Measurements from ENCODE around the gene FBLN1. TPM values are rescaled to one million over a fixed set of nuclear protein-coding genes. Genes with fewer than 3 reads are reported as not detected.

The FBLN1 gene
- total and polyA plus RNA-seq, 2 of the 13 experiments (the other 11 are each of a cell fraction or from before 2014, with no cell fraction given) = 37.3 to 103 TPM

DNA sequence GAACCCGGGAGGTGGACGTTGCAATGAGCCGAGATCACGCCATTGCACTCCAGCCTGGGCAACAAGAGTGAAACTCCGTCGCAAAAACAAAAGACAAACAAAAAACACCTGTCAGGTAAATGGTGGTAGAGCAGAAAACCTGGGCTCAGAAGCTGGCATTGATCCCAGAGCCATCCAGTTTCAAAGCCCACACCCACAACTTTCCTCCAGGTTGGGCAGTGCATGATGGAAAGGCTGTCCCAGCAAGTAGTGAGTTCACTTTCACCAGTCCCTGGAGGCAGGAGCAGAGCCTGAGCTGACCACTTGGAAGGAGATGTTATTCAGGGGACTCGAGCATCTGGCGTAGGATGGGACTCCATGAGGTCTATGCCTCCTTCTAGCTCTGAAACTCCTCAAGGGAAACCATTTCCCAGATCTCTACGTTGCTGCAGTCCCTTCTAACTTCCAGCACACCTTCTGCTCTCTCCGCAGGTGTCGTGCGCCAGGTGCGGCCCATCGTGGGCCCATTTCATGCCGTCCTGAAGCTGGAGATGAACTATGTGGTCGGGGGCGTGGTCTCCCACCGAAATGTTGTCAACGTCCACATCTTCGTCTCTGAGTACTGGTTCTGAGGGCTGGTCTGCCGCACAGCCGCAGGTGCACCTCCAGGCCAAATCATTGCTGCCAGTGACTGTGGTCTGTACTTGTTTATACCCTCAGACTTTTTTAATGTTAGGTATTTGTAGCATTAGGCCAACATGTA, 97.3 kb downstream of the FBLN1 start:
- intact Hi-C loops (cut with micrococcal nuclease; ENCODE audit: unreplicated experiment) (no loop called here), in situ Hi-C loops (cut with HindIII; ENCODE audit: extremely low pct_ligation_motif_present, low pct_unique_long_range_greater_than_20kb) (no loop called here)
- H3K4me3 ChIP-seq (replicated peaks in 1 of 3; ENCODE audit: insufficient read depth in 1 of 3, low read depth in 2 of 3, low read length in 3 of 3) = no peak overlapping the region
- no peak overlapping the region for H3K4me2 ChIP-seq (ENCODE audit: low read depth, low read length)
- no peak for TF ChIP-seq NBN (conservative IDR thresholded peaks at IDR 0.05)
- no peak for TF ChIP-seq ZNF121 (CRISPR knock-in tag; IDR thresholded peaks at IDR 0.05)
- TF ChIP-seq MAFF (IDR thresholded peaks at IDR 0.05; ENCODE audit: low read depth, low read length) = no peak
- TF ChIP-seq, protein P1, sequence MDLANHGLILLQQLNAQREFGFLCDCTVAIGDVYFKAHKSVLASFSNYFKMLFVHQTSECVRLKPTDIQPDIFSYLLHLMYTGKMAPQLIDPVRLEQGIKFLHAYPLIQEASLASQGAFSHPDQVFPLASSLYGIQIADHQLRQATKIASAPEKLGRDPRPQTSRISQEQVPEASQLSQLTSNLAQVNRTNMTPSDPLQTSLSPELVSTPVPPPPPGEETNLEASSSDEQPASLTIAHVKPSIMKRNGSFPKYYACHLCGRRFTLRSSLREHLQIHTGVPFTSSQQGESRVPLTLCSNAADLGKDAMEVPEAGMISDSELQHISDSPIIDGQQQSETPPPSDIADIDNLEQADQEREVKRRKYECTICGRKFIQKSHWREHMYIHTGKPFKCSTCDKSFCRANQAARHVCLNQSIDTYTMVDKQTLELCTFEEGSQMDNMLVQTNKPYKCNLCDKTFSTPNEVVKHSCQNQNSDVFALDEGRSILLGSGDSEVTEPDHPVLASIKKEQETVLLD (CRISPR knock-in tag; IDR thresholded peaks at IDR 0.05; ENCODE audit: low read depth) = no peak
- no peak for TF ChIP-seq HNF1A (IDR thresholded peaks at IDR 0.05; ENCODE audit: low read depth)
- no peak for TF ChIP-seq HNF1A (CRISPR knock-in tag; IDR thresholded peaks at IDR 0.05; ENCODE audit: borderline replicate concordance)
- no peak for TF ChIP-seq SP2 (CRISPR knock-in tag; IDR thresholded peaks at IDR 0.05)
- TF ChIP-seq KLF11 (CRISPR knock-in tag; IDR thresholded peaks at IDR 0.05) = no peak
- TF ChIP-seq, protein P2, sequence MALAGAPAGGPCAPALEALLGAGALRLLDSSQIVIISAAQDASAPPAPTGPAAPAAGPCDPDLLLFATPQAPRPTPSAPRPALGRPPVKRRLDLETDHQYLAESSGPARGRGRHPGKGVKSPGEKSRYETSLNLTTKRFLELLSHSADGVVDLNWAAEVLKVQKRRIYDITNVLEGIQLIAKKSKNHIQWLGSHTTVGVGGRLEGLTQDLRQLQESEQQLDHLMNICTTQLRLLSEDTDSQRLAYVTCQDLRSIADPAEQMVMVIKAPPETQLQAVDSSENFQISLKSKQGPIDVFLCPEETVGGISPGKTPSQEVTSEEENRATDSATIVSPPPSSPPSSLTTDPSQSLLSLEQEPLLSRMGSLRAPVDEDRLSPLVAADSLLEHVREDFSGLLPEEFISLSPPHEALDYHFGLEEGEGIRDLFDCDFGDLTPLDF (CRISPR knock-in tag; IDR thresholded peaks at IDR 0.05) = no peak
- no peak for TF ChIP-seq SNAPC5 (CRISPR knock-in tag; IDR thresholded peaks at IDR 0.05; ENCODE audit: borderline replicate concordance)
- no peak for TF ChIP-seq ZNF264 (CRISPR knock-in tag; IDR thresholded peaks at IDR 0.05)
- TF ChIP-seq ZNF451 (CRISPR knock-in tag; IDR thresholded peaks at IDR 0.05) = no peak
- TF ChIP-seq MXD1 (CRISPR knock-in tag; IDR thresholded peaks at IDR 0.05) = no peak
- FAIRE-seq = no peak
- peaks cover 5% of the 10 kb centered on the region; the same call in 1 of the 2 replicates for H3K9me3 ChIP-seq (ENCODE audit: low read length)
- BruUV-seq (replicated peaks) = no TSS peak
- H3K9ac ChIP-seq (ENCODE audit: insufficient read depth, low read depth, low read length) = no peak overlapping the region
- ChIA-PET POLR2A (no interaction called here), CTCF (ENCODE audit: low intra/inter-chr PET ratio, low total read pairs) (no interaction called here)
- DNase-seq (ENCODE audit: low spot score) = no peak
- no peak overlapping the region for H3K27ac ChIP-seq (ENCODE audit: extremely low read length, insufficient read depth, low read length)
- ATAC-seq = no peak
- H3K4me1 ChIP-seq (ENCODE audit: insufficient read depth, low read length) = peaks cover 22% of the 10 kb centered on the region
- no peaks in the 10 kb centered on the region for H4K20me1 ChIP-seq (ENCODE audit: insufficient read depth, low read length)
- H3K79me2 ChIP-seq (ENCODE audit: insufficient read depth, low read length) = no peaks in the 10 kb centered on the region
- peaks cover 2 to 3% of the 10 kb centered on the region in 2 experiments; a peak in 2 of 5 replicates for H3K36me3 ChIP-seq (replicated peaks in 1 of 2; ENCODE audit: control insufficient read depth in 1 of 2, insufficient read depth in 2 of 2, low read length in 2 of 2)
- no peak overlapping the region for H2AFZ ChIP-seq (ENCODE audit: low read length)
- 93% methylated on average over 18 of the region's 22 CpGs for WGBS (ENCODE audit: low lambda C conversion rate)
- H3K27me3 ChIP-seq (ENCODE audit: control insufficient read depth in 1 of 2, insufficient read depth in 2 of 2, low read length in 2 of 2) = no peaks in the 10 kb centered on the region

Data from HepG2 (cell line).